WTC11 (cell line): ENCODE results near the gene ANKRD9. TPM values are rescaled to one million over a fixed set of nuclear protein-coding genes. Genes with fewer than 3 reads are reported as not detected.

Source experiments
- ATAC-seq: fragments of 200-7000 bp; cut with Tn5 transposase; 2 replicates; pipeline ENCODE4 v1.10.0; 2021; ENCODE audit warnings: mild to moderate bottlenecking, moderate library complexity
- CTCF ChIA-PET: fragments of 300-600 bp; sonication (Branson Sonifier 250); formaldehyde crosslinking; loops from one replicate; lab custom pipeline; 2021; ENCODE audit warnings: antibody characterized with exemption; lab: Charles Lee
- POLR2A ChIA-PET: fragments of 350-600 bp; sonication (Branson Sonifier 250); formaldehyde crosslinking; loops from one replicate; lab custom pipeline; 2021; ENCODE audit warnings: antibody characterized with exemption; lab: Charles Lee
- DNase-seq: peaks from one replicate; pipeline ENCODE4 v3.0.0; 2021; ENCODE audit warnings: low spot score
- H3K27ac Mint-ChIP-seq: 2 replicates; pipeline ENCODE4 v1.8.0; 2021; ENCODE audit warnings: mixed read lengths
- H3K27me3 Mint-ChIP-seq: 2 replicates; pipeline ENCODE4 v1.8.0; 2021; ENCODE audit warnings: low read depth, mild to moderate bottlenecking, moderate library complexity, mixed read lengths
- H3K36me3 Mint-ChIP-seq: 2 replicates; pipeline ENCODE4 v1.8.0; 2021; ENCODE audit warnings: mixed read lengths
- H3K4me1 Mint-ChIP-seq: 2 replicates; pipeline ENCODE4 v1.8.0; 2022; ENCODE audit warnings: mixed read lengths
- H3K4me3 Mint-ChIP-seq: 2 replicates; pipeline ENCODE4 v1.8.0; 2021; ENCODE audit warnings: mild to moderate bottlenecking, moderate library complexity, mixed read lengths
- H3K9me3 Mint-ChIP-seq: 2 replicates; pipeline ENCODE4 v1.8.0; 2021; ENCODE audit warnings: mixed read lengths
- AFF4 ChIP-seq: sonication (generic); formaldehyde crosslinking; IDR thresholded peaks from 2 replicates; pipeline ENCODE4 v1.8.1; 2023; ENCODE audit warnings: mild to moderate bottlenecking, missing genetic modification reagents, borderline replicate concordance
- ATF3 ChIP-seq: sonication (generic); formaldehyde crosslinking; conservative IDR thresholded peaks from 2 replicates; pipeline ENCODE4 v1.8.1; 2022; ENCODE audit warnings: mild to moderate bottlenecking, missing genetic modification reagents
- FOXK1 ChIP-seq: sonication (generic); formaldehyde crosslinking; IDR thresholded peaks from 2 replicates; pipeline ENCODE4 v1.8.0; 2022; ENCODE audit warnings: mild to moderate bottlenecking, moderate library complexity, missing genetic modification reagents
- NFE2L1 ChIP-seq: sonication (generic); formaldehyde crosslinking; IDR thresholded peaks from 2 replicates; pipeline ENCODE4 v1.8.1; 2023; ENCODE audit warnings: missing genetic modification reagents
- OVOL2 ChIP-seq: fragments of 250-450 bp; sonication (Bioruptor Pico); IDR thresholded peaks from 2 replicates; pipeline ENCODE4 v1.9.0; 2021; ENCODE audit warnings: mild to moderate bottlenecking, borderline replicate concordance
- RELA ChIP-seq: sonication (generic); formaldehyde crosslinking; IDR thresholded peaks from 2 replicates; pipeline ENCODE4 v1.8.1; 2022; ENCODE audit warnings: missing genetic modification reagents, mild to moderate bottlenecking, borderline replicate concordance
- ZNF219 ChIP-seq: sonication (generic); formaldehyde crosslinking; IDR thresholded peaks from 2 replicates; pipeline ENCODE4 v1.8.0; 2023; ENCODE audit warnings: missing genetic modification reagents, mild to moderate bottlenecking, borderline replicate concordance
- ZNF416 ChIP-seq: fragments of 250-450 bp; sonication (Bioruptor Pico); IDR thresholded peaks from 2 replicates; pipeline ENCODE4 v1.9.0; 2021; ENCODE audit warnings: mild to moderate bottlenecking, inconsistent platforms
- ZNF512 ChIP-seq: sonication (generic); formaldehyde crosslinking; IDR thresholded peaks from 2 replicates; pipeline ENCODE4 v1.8.1; 2022; ENCODE audit warnings: missing genetic modification reagents, borderline replicate concordance
- total RNA-seq: library from RNA; stranded (reverse); gene quantifications from 3 replicates; pipeline ENCODE4 v1.2.3, GENCODE V29; 2021
- TF ChIP-seq, protein P1 (sequence below): sonication (generic); formaldehyde crosslinking; IDR thresholded peaks from 2 replicates; pipeline ENCODE4 v1.8.1; 2023; ENCODE audit warnings: mild to moderate bottlenecking, missing genetic modification reagents
- TF ChIP-seq, protein P2 (sequence below): sonication (generic); formaldehyde crosslinking; IDR thresholded peaks from 2 replicates; pipeline ENCODE4 v1.8.0; 2022; ENCODE audit warnings: mild to moderate bottlenecking, missing genetic modification reagents
- TF ChIP-seq, protein P3 (sequence below): fragments of 250-450 bp; sonication (Bioruptor Pico); IDR thresholded peaks from 2 replicates; pipeline ENCODE4 v1.8.0; 2021; ENCODE audit warnings: mild to moderate bottlenecking
- TF ChIP-seq, protein P4 (sequence below): sonication (generic); formaldehyde crosslinking; IDR thresholded peaks from 2 replicates; pipeline ENCODE4 v1.8.1; 2022; ENCODE audit warnings: low read depth, missing genetic modification reagents, borderline replicate concordance
- TF ChIP-seq, protein P5 (sequence below): fragments of 250-450 bp; sonication (Bioruptor Pico); conservative IDR thresholded peaks from 2 replicates; pipeline ENCODE4 v1.9.0; 2021; ENCODE audit warnings: mild to moderate bottlenecking

The ANKRD9 gene
- total RNA-seq, 1 experiment from 2014 or later = 63.8 TPM

DNA sequence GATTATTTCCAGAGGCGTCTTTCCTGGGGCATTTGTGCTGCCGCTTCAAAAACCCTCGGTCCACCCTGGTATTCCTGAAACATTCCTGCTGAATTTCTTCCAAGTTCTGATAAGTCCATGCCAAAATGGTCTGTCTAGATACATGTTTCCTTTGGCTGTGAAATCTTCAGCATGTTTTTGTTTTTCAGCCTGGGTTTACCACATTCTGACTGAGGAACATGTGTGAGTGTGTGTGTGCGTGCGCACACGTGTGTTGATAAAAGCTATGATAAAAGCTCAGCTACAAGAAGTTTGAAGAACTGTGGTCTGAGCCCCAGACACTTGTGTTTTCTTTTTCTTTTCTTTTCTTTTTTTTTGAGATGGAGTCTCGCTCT is 22.4 kb downstream of the ANKRD9 start:
- TF ChIP-seq ZNF512 (CRISPR knock-in tag) (no peak), NFE2L1 (CRISPR knock-in tag) (no peak), ATF3 (no peak), FOXK1 (CRISPR knock-in tag) (no peak), ZNF416 (CRISPR knock-in tag) (no peak), AFF4 (CRISPR knock-in tag) (no peak), OVOL2 (CRISPR knock-in tag) (no peak), ZNF219 (CRISPR knock-in tag) (no peak), RELA (CRISPR knock-in tag) (no peak)
- TF ChIP-seq, protein P1, sequence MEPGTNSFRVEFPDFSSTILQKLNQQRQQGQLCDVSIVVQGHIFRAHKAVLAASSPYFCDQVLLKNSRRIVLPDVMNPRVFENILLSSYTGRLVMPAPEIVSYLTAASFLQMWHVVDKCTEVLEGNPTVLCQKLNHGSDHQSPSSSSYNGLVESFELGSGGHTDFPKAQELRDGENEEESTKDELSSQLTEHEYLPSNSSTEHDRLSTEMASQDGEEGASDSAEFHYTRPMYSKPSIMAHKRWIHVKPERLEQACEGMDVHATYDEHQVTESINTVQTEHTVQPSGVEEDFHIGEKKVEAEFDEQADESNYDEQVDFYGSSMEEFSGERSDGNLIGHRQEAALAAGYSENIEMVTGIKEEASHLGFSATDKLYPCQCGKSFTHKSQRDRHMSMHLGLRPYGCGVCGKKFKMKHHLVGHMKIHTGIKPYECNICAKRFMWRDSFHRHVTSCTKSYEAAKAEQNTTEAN (CRISPR knock-in tag) = no peak
- TF ChIP-seq, protein P2, sequence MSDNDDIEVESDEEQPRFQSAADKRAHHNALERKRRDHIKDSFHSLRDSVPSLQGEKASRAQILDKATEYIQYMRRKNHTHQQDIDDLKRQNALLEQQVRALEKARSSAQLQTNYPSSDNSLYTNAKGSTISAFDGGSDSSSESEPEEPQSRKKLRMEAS (CRISPR knock-in tag) = no peak
- TF ChIP-seq, protein P3, sequence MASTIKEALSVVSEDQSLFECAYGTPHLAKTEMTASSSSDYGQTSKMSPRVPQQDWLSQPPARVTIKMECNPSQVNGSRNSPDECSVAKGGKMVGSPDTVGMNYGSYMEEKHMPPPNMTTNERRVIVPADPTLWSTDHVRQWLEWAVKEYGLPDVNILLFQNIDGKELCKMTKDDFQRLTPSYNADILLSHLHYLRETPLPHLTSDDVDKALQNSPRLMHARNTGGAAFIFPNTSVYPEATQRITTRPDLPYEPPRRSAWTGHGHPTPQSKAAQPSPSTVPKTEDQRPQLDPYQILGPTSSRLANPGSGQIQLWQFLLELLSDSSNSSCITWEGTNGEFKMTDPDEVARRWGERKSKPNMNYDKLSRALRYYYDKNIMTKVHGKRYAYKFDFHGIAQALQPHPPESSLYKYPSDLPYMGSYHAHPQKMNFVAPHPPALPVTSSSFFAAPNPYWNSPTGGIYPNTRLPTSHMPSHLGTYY (CRISPR knock-in tag) = no peak
- TF ChIP-seq, protein P4, sequence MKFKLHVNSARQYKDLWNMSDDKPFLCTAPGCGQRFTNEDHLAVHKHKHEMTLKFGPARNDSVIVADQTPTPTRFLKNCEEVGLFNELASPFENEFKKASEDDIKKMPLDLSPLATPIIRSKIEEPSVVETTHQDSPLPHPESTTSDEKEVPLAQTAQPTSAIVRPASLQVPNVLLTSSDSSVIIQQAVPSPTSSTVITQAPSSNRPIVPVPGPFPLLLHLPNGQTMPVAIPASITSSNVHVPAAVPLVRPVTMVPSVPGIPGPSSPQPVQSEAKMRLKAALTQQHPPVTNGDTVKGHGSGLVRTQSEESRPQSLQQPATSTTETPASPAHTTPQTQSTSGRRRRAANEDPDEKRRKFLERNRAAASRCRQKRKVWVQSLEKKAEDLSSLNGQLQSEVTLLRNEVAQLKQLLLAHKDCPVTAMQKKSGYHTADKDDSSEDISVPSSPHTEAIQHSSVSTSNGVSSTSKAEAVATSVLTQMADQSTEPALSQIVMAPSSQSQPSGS (CRISPR knock-in tag) = no peak
- TF ChIP-seq, protein P5, sequence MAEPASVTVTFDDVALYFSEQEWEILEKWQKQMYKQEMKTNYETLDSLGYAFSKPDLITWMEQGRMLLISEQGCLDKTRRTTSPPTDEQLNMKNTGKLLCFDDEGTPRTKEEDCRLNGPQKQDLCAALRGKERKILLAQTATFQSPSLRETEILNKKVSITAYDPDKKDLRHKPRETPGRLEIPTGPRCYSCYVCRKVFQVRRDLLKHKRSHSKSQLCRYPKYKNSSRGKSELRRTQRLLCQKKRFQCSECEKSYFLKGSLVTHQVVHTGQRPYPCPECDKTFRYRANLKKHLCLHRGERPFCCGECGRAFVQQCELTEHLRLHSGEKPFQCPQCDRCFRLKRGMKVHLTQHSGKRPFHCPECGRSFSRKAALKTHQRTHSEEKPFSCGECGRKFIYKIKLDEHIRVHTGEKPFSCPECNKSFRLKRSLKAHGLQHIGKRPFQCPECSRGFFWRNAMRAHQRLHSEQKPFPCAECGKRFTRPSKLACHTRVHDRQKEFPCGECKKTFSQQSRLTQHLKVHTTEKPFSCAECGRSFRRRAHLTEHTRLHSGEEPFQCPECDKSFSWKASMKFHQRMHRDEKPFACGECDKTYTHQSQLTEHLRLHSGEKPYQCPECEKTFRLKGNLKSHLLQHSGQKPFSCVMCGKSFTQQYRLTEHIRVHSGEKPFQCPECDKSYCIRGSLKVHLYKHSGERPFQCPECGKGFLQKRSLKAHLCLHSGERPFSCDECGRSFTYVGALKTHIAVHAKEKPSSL (CRISPR knock-in tag) = no peak
- TF ChIP-seq, all 79 proteins: peak for 0
- ChIA-PET POLR2A (no interaction called here), CTCF (interaction anchor here (1.5 to 2.5 kb wide), 3 partner anchors 11 to 49 kb away, joined by 6 to 11 read pairs (median 10); no protein-coding TSS in a partner anchor)
- H3K4me1 Mint-ChIP-seq = no peaks in the 10 kb centered on the region
- no peaks in the 10 kb centered on the region for H3K36me3 Mint-ChIP-seq
- no peak for ATAC-seq
- H3K27ac Mint-ChIP-seq = no peak overlapping the region
- peaks cover 8% of the 10 kb centered on the region; the same call in 1 of the 2 replicates for H3K9me3 Mint-ChIP-seq
- no peak overlapping the region for H3K4me3 Mint-ChIP-seq
- H3K27me3 Mint-ChIP-seq = no peaks in the 10 kb centered on the region
- DNase-seq = no peak
